SU-DHL-6 (cell line): ENCODE results near the gene TMEM129.

Experiments used
- H2AFZ ChIP-seq: fragments of 200-600 bp; sonication (generic); 2 replicates; pipeline ENCODE4 v1.6.1; 2014; ENCODE audit warnings: low read depth, mild to moderate bottlenecking, moderate library complexity, mixed read lengths, antibody characterized with exemption, low read length; ENCODE audit not compliant: severe bottlenecking
- H3F3A ChIP-seq: fragments of 200-600 bp; shearing (Covaris generic); 2 replicates; pipeline ENCODE4 v1.6.0; 2016; ENCODE audit warnings: antibody characterized with exemption, mild to moderate bottlenecking; ENCODE audit not compliant: insufficient read depth
- H3K27ac ChIP-seq: fragments of 200-600 bp; sonication (generic); 2 replicates; pipeline ENCODE4 v1.5.1; 2016; ENCODE audit warnings: low read depth, mild to moderate bottlenecking, low read length, moderate library complexity, mixed read lengths
- H3K27me3 ChIP-seq: fragments of 200-600 bp; sonication (generic), shearing (Covaris generic); 2 replicates; pipeline ENCODE4 v1.6.0; 2014; ENCODE audit warnings: mild to moderate bottlenecking, low read length
- H3K36me3 ChIP-seq: fragments of 200-600 bp; sonication (generic); 2 replicates; pipeline ENCODE4 v1.6.1; 2014; ENCODE audit warnings: mild to moderate bottlenecking, low read length, mixed read lengths
- H3K4me2 ChIP-seq: fragments of 300-600, 200-600 bp; shearing (Covaris generic), sonication (generic); 2 replicates; pipeline ENCODE4 v1.6.0; 2014; ENCODE audit warnings: low read length, low read depth, mild to moderate bottlenecking; ENCODE audit not compliant: poor library complexity, severe bottlenecking
- H3K4me3 ChIP-seq: fragments of 200-600 bp; sonication (generic); 2 replicates; pipeline ENCODE4 v1.5.1; 2014; ENCODE audit warnings: antibody characterized with exemption, low read length, mild to moderate bottlenecking, mixed read lengths; ENCODE audit not compliant: insufficient read depth, poor library complexity, severe bottlenecking
- H3K79me2 ChIP-seq: fragments of 200-600 bp; sonication (generic); 2 replicates; pipeline ENCODE4 v1.6.1; 2014; ENCODE audit warnings: mild to moderate bottlenecking, low read length, moderate library complexity; ENCODE audit not compliant: insufficient read depth
- H3K9ac ChIP-seq: fragments of 200-600 bp; sonication (generic); 2 replicates; pipeline ENCODE4 v1.7.0; 2014; ENCODE audit warnings: mild to moderate bottlenecking, low read length
- H3K9me2 ChIP-seq: fragments of 200-600 bp; sonication (generic); replicated peaks from 2 replicates; pipeline ENCODE4 v1.6.1; 2014; ENCODE audit warnings: low read length; ENCODE audit not compliant: insufficient read depth
- H3K9me3 ChIP-seq: fragments of 200-600 bp; sonication (generic); 2 replicates; pipeline ENCODE4 v1.6.1; 2014; ENCODE audit warnings: low read length, mixed read lengths; ENCODE audit not compliant: insufficient read depth
- H4K20me1 ChIP-seq: fragments of 200-600 bp; sonication (generic); 2 replicates; pipeline ENCODE4 v1.6.1; 2014; ENCODE audit warnings: low read depth, mild to moderate bottlenecking, antibody characterized with exemption, low read length, moderate library complexity, mixed read lengths
- CTCF ChIP-seq: fragments of 200-600 bp; sonication (generic); IDR thresholded peaks from one replicate; pipeline ENCODE4 v1.5.1; 2017; ENCODE audit warnings: antibody characterized with exemption, mild to moderate bottlenecking, low read length, moderate library complexity; ENCODE audit not compliant: insufficient read depth, poor library complexity, severe bottlenecking
- EZH2phosphoT487 ChIP-seq: fragments of 200-600 bp; sonication (generic), shearing (Covaris generic); conservative IDR thresholded peaks from 2 replicates; pipeline ENCODE4 v1.6.1; 2018; ENCODE audit warnings: mild to moderate bottlenecking, antibody characterized with exemption, low read length, moderate library complexity, mixed read lengths

The TMEM129 gene

GRCh38 chr4:1755297-1755696 lies 34.2 kb upstream of the TMEM129 start:
- H3K27ac ChIP-seq, result no peak overlapping the region
- no peaks in the 10 kb centered on the region for H3K9me3 ChIP-seq
- no peaks in the 10 kb centered on the region for H3K27me3 ChIP-seq
- H3F3A ChIP-seq, result no peaks in the 10 kb centered on the region
- H3K9ac ChIP-seq, result no peak overlapping the region
- H2AFZ ChIP-seq, result no peak overlapping the region
- H3K4me3 ChIP-seq, result no peak overlapping the region
- H3K9me2 ChIP-seq, result no peaks in the 10 kb centered on the region
- TF ChIP-seq EZH2phosphoT487, result no peak
- TF ChIP-seq CTCF, result no peak
- no peak overlapping the region for H3K4me2 ChIP-seq
- no peaks in the 10 kb centered on the region for H3K36me3 ChIP-seq
- no peaks in the 10 kb centered on the region for H3K79me2 ChIP-seq
- H4K20me1 ChIP-seq, result no peaks in the 10 kb centered on the region

- Histone ChIP-seq H3K79me2 (no peaks in the 10 kb centered on the region), H3K9me2 (no peaks in the 10 kb centered on the region), H3K36me3 (no peaks in the 10 kb centered on the region), H4K20me1 (no peaks in the 10 kb centered on the region), H3K9ac (no peak overlapping the region), H3K9me3 (no peaks in the 10 kb centered on the region), H2AFZ (no peak overlapping the region), H3K27me3 (no peaks in the 10 kb centered on the region), H3K4me2 (no peak overlapping the region), H3K4me3 (no peak overlapping the region), H3K27ac (no peak overlapping the region), H3F3A (no peaks in the 10 kb centered on the region)
- TF ChIP-seq EZH2phosphoT487 (no peak), CTCF (no peak)
Measured at GRCh38 chr4:1754336-1754735, 33.2 kb upstream of the TMEM129 start.

GRCh38 chr4:1753697-1754311 lies 32.7 kb upstream of the TMEM129 start:
- H3K9me3 ChIP-seq, result no peaks in the 10 kb centered on the region

GRCh38 chr4:1753294-1753696 lies 32.2 kb upstream of the TMEM129 start:
- no peaks in the 10 kb centered on the region for H3K9me2 ChIP-seq
- no peak overlapping the region for H3K4me3 ChIP-seq
- H3K9ac ChIP-seq, result no peak overlapping the region
- H3K9me3 ChIP-seq, result no peaks in the 10 kb centered on the region
- no peaks in the 10 kb centered on the region for H4K20me1 ChIP-seq
- H3K27me3 ChIP-seq, result no peaks in the 10 kb centered on the region
- H2AFZ ChIP-seq, result no peak overlapping the region
- no peaks in the 10 kb centered on the region for H3K36me3 ChIP-seq
- H3K79me2 ChIP-seq, result no peaks in the 10 kb centered on the region
- TF ChIP-seq CTCF (no peak), EZH2phosphoT487 (no peak)
- H3K27ac ChIP-seq, result no peak overlapping the region
- no peak overlapping the region for H3K4me2 ChIP-seq
- no peaks in the 10 kb centered on the region for H3F3A ChIP-seq

More at GRCh38 chr4:1753697-1754311, 32.7 kb upstream of the TMEM129 start:
- Histone ChIP-seq H3K79me2 (no peaks in the 10 kb centered on the region), H3K4me2 (no peak overlapping the region), H4K20me1 (no peaks in the 10 kb centered on the region), H3K9ac (no peak overlapping the region), H2AFZ (no peak overlapping the region), H3K27ac (no peak overlapping the region), H3K4me3 (no peak overlapping the region), H3K9me2 (no peaks in the 10 kb centered on the region), H3K36me3 (no peaks in the 10 kb centered on the region), H3F3A (no peaks in the 10 kb centered on the region), H3K27me3 (no peaks in the 10 kb centered on the region)
- no peak for TF ChIP-seq EZH2phosphoT487
